Measurements from ENCODE around the gene DYNAP.

Gene DYNAP

DNA sequence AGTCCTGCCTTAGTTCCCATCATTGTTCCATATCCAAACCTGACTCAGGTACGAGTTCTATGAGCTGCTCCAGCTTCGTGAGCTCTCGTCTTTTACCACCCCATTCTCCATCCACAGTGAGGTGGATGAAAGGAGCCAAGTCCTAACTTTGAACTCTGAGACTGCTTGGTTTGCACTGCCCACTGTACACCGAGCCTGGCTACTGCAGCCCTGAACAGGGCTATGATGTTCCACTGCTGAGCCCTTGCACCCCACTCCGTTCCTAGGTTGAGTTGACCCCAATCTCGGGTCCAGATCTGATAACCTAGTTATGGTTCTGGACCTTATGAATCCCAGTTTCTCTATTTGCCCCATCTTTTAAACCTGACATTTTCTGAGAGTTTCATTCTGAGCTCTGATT lies 5.3 kb upstream of the DYNAP start:
- H3K79me2 ChIP-seq = no peaks in the 10 kb centered on the region
- H3K27ac ChIP-seq = no peak overlapping the region
- H3K9ac ChIP-seq = no peak overlapping the region
- H3K9me3 ChIP-seq (ENCODE audit: control insufficient read depth, low read length) = no peaks in the 10 kb centered on the region
- H3K36me3 ChIP-seq (ENCODE audit: control insufficient read depth, insufficient read depth, low read length) = no peaks in the 10 kb centered on the region
- no peak overlapping the region for H3K4me3 ChIP-seq (ENCODE audit: low read depth, low read length)
- no peak overlapping the region for H2AFZ ChIP-seq
- H3K4me1 ChIP-seq = no peaks in the 10 kb centered on the region
- no peak overlapping the region for H3K4me2 ChIP-seq (ENCODE audit: low read length)
- TF ChIP-seq, protein P1, sequence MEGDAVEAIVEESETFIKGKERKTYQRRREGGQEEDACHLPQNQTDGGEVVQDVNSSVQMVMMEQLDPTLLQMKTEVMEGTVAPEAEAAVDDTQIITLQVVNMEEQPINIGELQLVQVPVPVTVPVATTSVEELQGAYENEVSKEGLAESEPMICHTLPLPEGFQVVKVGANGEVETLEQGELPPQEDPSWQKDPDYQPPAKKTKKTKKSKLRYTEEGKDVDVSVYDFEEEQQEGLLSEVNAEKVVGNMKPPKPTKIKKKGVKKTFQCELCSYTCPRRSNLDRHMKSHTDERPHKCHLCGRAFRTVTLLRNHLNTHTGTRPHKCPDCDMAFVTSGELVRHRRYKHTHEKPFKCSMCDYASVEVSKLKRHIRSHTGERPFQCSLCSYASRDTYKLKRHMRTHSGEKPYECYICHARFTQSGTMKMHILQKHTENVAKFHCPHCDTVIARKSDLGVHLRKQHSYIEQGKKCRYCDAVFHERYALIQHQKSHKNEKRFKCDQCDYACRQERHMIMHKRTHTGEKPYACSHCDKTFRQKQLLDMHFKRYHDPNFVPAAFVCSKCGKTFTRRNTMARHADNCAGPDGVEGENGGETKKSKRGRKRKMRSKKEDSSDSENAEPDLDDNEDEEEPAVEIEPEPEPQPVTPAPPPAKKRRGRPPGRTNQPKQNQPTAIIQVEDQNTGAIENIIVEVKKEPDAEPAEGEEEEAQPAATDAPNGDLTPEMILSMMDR (IDR thresholded peaks at IDR 0.05) = no peak
- H3K27me3 ChIP-seq (ENCODE audit: control insufficient read depth, insufficient read depth, low read length) = no peaks in the 10 kb centered on the region

DNA sequence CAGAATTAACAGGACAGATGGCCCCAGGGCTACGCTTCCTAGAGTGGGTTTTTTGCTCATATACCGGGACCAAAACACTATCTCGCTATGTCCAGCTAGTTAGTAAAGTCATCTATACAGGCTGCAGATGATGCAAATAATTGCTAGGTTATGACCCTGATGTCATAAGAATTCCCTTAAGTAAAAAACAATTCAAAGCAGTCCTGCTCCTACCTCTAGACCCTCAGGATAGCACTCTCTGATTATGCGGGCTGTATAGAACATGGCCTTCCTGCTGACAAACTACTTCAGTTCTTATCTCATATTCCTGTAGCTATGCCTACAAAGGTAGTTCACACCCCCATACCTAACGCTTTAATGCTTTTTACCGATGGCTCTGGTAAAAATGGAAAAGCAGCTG lies 13.2 kb downstream of the DYNAP start:
- Histone ChIP-seq H3K27ac (no peak overlapping the region), H3K4me2 (ENCODE audit: low read length) (no peak overlapping the region), H2AFZ (no peak overlapping the region), H3K27me3 (ENCODE audit: control insufficient read depth, insufficient read depth, low read length) (no peaks in the 10 kb centered on the region), H3K9ac (no peak overlapping the region), H3K4me3 (ENCODE audit: low read depth, low read length) (no peak overlapping the region), H3K9me3 (ENCODE audit: control insufficient read depth, low read length) (no peaks in the 10 kb centered on the region), H3K4me1 (no peaks in the 10 kb centered on the region), H3K79me2 (no peaks in the 10 kb centered on the region), H3K36me3 (ENCODE audit: control insufficient read depth, insufficient read depth, low read length) (no peaks in the 10 kb centered on the region)
- TF ChIP-seq, protein P1 (IDR thresholded peaks at IDR 0.05) = no peak

DNA sequence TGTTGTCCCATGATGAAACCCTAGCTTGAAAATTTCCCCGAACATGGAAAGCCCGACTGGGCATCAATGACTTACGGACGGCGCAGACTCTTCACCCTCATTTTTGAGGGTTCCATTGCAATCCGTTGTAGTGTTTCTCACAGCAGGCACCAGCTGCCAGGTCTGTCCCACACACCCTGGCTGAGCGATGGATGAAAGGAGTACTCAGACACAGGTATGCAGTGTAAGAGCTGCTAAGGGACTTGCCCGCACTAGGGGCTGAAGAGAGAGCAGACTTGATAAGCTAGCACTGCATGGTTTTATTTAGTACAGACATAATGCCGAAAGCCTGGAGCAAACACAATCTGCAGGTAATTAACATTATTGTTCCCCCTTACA lies 15.8 kb downstream of the DYNAP start:
- Histone ChIP-seq H2AFZ (no peak overlapping the region), H3K4me2 (ENCODE audit: low read length) (peak overlapping the region; percentile 76), H3K79me2 (no peaks in the 10 kb centered on the region), H3K4me1 (no peaks in the 10 kb centered on the region), H3K27me3 (ENCODE audit: control insufficient read depth, insufficient read depth, low read length) (no peaks in the 10 kb centered on the region), H3K4me3 (ENCODE audit: low read depth, low read length) (no peak overlapping the region), H3K9me3 (ENCODE audit: control insufficient read depth, low read length) (no peaks in the 10 kb centered on the region), H3K27ac (no peak overlapping the region), H3K9ac (no peak overlapping the region), H3K36me3 (ENCODE audit: control insufficient read depth, insufficient read depth, low read length) (no peaks in the 10 kb centered on the region)
- TF ChIP-seq, protein P1 (IDR thresholded peaks at IDR 0.05) = no peak

DNA sequence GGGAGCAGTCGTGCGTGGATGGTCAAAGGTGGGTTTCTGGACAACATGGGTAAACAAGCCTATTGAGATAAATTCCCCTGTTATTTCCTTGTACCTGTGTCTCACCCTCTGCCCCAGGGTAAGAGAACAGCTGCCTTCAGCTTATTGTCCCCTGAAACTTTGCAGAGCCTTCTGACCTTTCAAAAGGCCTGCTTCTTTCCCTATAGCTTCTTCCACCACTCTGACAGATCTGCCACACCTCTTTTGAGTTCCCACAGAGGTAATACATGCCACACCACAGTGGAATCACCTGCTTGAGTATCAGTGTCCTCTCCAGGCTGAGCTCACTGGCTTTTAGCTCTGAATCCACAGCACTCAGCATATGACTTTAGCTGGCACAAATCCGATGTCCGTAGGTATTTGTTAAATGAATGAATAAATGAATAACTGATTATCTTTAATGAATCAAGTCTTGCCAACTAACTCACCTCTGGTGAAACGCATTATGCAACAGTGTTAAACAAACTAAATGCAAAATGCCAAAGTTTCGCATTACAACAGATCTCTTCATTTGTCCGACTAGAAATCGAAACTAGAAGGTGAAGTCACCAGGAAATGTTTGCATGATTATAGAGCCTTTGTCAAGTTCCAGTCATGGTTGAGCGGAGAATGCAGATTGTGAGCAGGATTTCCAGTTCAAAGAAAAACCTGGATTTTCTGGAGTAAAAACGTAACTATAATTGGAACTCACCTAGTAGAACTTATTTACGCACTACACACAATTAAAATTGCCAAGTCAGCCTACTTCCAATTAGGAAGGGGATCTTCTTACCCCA lies 16.4 kb downstream of the DYNAP start:
- H3K27ac ChIP-seq = no peak overlapping the region
- H3K79me2 ChIP-seq = no peaks in the 10 kb centered on the region
- H3K9ac ChIP-seq = no peak overlapping the region

More for the DNA sequence above, 16.4 kb downstream of the DYNAP start:
- H3K4me3 ChIP-seq (ENCODE audit: low read depth, low read length) = peak overlapping the region; percentile 79
- H3K36me3 ChIP-seq (ENCODE audit: control insufficient read depth, insufficient read depth, low read length) = no peaks in the 10 kb centered on the region
- H2AFZ ChIP-seq = peak overlapping the region; percentile 76
- peak overlapping the region; percentile 76 for H3K4me2 ChIP-seq (ENCODE audit: low read length)
- no peaks in the 10 kb centered on the region for H3K4me1 ChIP-seq
- H3K9me3 ChIP-seq (ENCODE audit: control insufficient read depth, low read length) = no peaks in the 10 kb centered on the region
- no peaks in the 10 kb centered on the region for H3K27me3 ChIP-seq (ENCODE audit: control insufficient read depth, insufficient read depth, low read length)
- TF ChIP-seq, protein P1 (IDR thresholded peaks at IDR 0.05) = no peak
